ENCODE measurements around the gene DHX57.

The DHX57 gene

GRCh38 chr2:38889575-38889974 lies 13.8 kb upstream of the DHX57 start, which contains the start of gene ARHGEF33:
Gene ARHGEF33 (plus strand): TSS chr2:38889875. CDS start chr2:38919448, 29,573 bp downstream.
- Histone ChIP-seq H3K9me3 (replicated peaks; ENCODE audit: insufficient read depth, low read length) (no peaks in the 10 kb centered on the region), H3K4me2 (ENCODE audit: low read depth, low read length) (no peak within 1 kb of the TSS), H3K9me2 (replicated peaks; ENCODE audit: insufficient read depth, low read length) (no peaks in the 10 kb centered on the region), H3K4me3 (ENCODE audit: low read length) (no peak within 1 kb of the TSS), H3K27me3 (replicated peaks; ENCODE audit: insufficient read depth, low read length) (no peaks in the 10 kb centered on the region), H3F3A (ENCODE audit: insufficient read depth, low read length) (no peaks in the 10 kb centered on the region), H3K36me3 (replicated peaks; ENCODE audit: insufficient read depth, low read length) (no peaks in the 10 kb centered on the region), H3K4me1 (ENCODE audit: low read length) (no peaks in the 10 kb centered on the region), H3K79me2 (ENCODE audit: low read length) (no peaks in the 10 kb centered on the region), H4K20me1 (ENCODE audit: insufficient read depth, low read length) (no peaks in the 10 kb centered on the region), H3K27ac (ENCODE audit: low read length) (no peak within 1 kb of the TSS), H2AFZ (ENCODE audit: low read length) (no peak within 1 kb of the TSS), H3K9ac (ENCODE audit: low read length) (no peak within 1 kb of the TSS)
- TF ChIP-seq EZH2phosphoT487 (IDR thresholded peaks at IDR 0.05; ENCODE audit: low read length) (no peak), CTCF (IDR thresholded peaks at IDR 0.05; ENCODE audit: low read length) (no peak), EZH2 (optimal IDR thresholded peaks at IDR 0.05; ENCODE audit: low read depth, low read length) (no peak)
- no peak for DNase-seq

- Histone ChIP-seq H3K4me2 (ENCODE audit: low read depth, low read length) (no peak overlapping the region), H3K4me3 (ENCODE audit: low read length) (no peak overlapping the region), H3K27me3 (replicated peaks; ENCODE audit: insufficient read depth, low read length) (no peaks in the 10 kb centered on the region), H3K36me3 (replicated peaks; ENCODE audit: insufficient read depth, low read length) (no peaks in the 10 kb centered on the region), H3K27ac (ENCODE audit: low read length) (no peak overlapping the region), H3F3A (ENCODE audit: insufficient read depth, low read length) (no peaks in the 10 kb centered on the region), H3K9ac (ENCODE audit: low read length) (no peak overlapping the region), H3K9me3 (replicated peaks; ENCODE audit: insufficient read depth, low read length) (no peaks in the 10 kb centered on the region), H4K20me1 (ENCODE audit: insufficient read depth, low read length) (no peaks in the 10 kb centered on the region), H3K9me2 (replicated peaks; ENCODE audit: insufficient read depth, low read length) (no peaks in the 10 kb centered on the region), H3K4me1 (ENCODE audit: low read length) (no peaks in the 10 kb centered on the region), H3K79me2 (ENCODE audit: low read length) (no peaks in the 10 kb centered on the region), H2AFZ (ENCODE audit: low read length) (no peak overlapping the region)
- no peak for DNase-seq
- TF ChIP-seq CTCF (IDR thresholded peaks at IDR 0.05; ENCODE audit: low read length) (no peak), EZH2phosphoT487 (IDR thresholded peaks at IDR 0.05; ENCODE audit: low read length) (no peak), EZH2 (optimal IDR thresholded peaks at IDR 0.05; ENCODE audit: low read depth, low read length) (no peak)
Measured at GRCh38 chr2:38889045-38889444, 13.3 kb upstream of the DHX57 start.

GRCh38 chr2:38887902-38888554 lies 12.3 kb upstream of the DHX57 start:
- Histone ChIP-seq H3K79me2 (ENCODE audit: low read length) (no peaks in the 10 kb centered on the region), H3K4me2 (ENCODE audit: low read depth, low read length) (no peak overlapping the region), H3K9me2 (replicated peaks; ENCODE audit: insufficient read depth, low read length) (no peaks in the 10 kb centered on the region), H3K4me3 (ENCODE audit: low read length) (no peak overlapping the region), H4K20me1 (ENCODE audit: insufficient read depth, low read length) (no peaks in the 10 kb centered on the region), H3K27me3 (replicated peaks; ENCODE audit: insufficient read depth, low read length) (no peaks in the 10 kb centered on the region), H3K4me1 (ENCODE audit: low read length) (no peaks in the 10 kb centered on the region), H3F3A (ENCODE audit: insufficient read depth, low read length) (no peaks in the 10 kb centered on the region), H2AFZ (ENCODE audit: low read length) (no peak overlapping the region), H3K36me3 (replicated peaks; ENCODE audit: insufficient read depth, low read length) (no peaks in the 10 kb centered on the region), H3K27ac (ENCODE audit: low read length) (no peak overlapping the region), H3K9me3 (replicated peaks; ENCODE audit: insufficient read depth, low read length) (no peaks in the 10 kb centered on the region), H3K9ac (ENCODE audit: low read length) (no peak overlapping the region)
- DNase-seq = no peak
- TF ChIP-seq CTCF (IDR thresholded peaks at IDR 0.05; ENCODE audit: low read length) (no peak), EZH2phosphoT487 (IDR thresholded peaks at IDR 0.05; ENCODE audit: low read length) (no peak), EZH2 (optimal IDR thresholded peaks at IDR 0.05; ENCODE audit: low read depth, low read length) (no peak)

Data from MM.1S (cell line).